ENCODE results near the gene AMMECR1. TPM values are rescaled to one million over a fixed set of nuclear protein-coding genes. Genes with fewer than 3 reads are reported as not detected.
A peak's percentile ranks its signal among the peaks of the same experiment; 100 is the strongest.

Gene AMMECR1
- total RNA-seq, 2 experiments from 2014 or later, result 7.8 to 7.9 TPM

DNA sequence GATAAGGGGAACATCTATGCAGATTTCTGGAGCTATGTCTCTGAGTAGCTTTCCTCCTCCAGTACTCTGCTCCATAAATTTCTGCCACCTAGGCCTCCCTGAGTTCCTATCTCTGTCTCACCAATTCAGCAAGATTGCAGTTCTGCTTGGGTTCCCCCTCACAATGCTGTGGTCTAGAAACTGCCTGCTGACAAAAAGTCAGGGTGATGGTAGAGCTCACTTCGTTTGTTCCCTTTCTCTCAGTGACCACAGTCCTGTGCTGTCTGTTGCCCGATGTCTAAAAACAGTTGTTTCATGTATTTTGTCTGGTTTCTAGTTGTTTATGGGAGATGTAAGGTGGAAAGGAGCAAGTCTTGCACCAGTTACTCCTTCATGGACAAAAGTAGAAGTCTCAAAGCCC, 41.1 kb downstream of the AMMECR1 start:
- H3K4me3 Mint-ChIP-seq, result no peak overlapping the region
- ATAC-seq (ENCODE audit: poor library complexity), result no peak
- CTCF ChIA-PET, result no interaction called here
- POLR2A ChIA-PET, result no interaction called here
- H3K4me1 Mint-ChIP-seq (ENCODE audit: low read depth), result peaks cover 31% of the 10 kb centered on the region
- Histone ChIP-seq H3K27me3 (ENCODE audit: control insufficient read depth in 1 of 2, insufficient read depth in 2 of 2, low read length in 2 of 2) (no peaks in the 10 kb centered on the region), H3K9me3 (ENCODE audit: control insufficient read depth in 1 of 2, insufficient read depth in 1 of 2, low read length in 2 of 2) (no peaks in the 10 kb centered on the region), H3K27ac (ENCODE audit: low read depth in 1 of 2, low read length in 2 of 2) (no peak overlapping the region), H3K4me1 (ENCODE audit: insufficient read depth, low read length) (no peaks in the 10 kb centered on the region), H3K36me3 (ENCODE audit: insufficient read depth, low read length) (no peaks in the 10 kb centered on the region), H3K4me3 (ENCODE audit: low read length) (no peak overlapping the region)
- H3K27ac Mint-ChIP-seq, result no peak overlapping the region
- no peak for TF ChIP-seq CTCF (IDR thresholded peaks at IDR 0.05)
- H3K9me3 Mint-ChIP-seq, result peaks cover 2% of the 10 kb centered on the region
- intact Hi-C loops (cut with DNase I, micrococcal nuclease), result loop anchor here in 1 of 2 experiments (10.0 kb wide), 1 partner anchor 62 kb away; no protein-coding TSS in a partner anchor
- H3K36me3 Mint-ChIP-seq (ENCODE audit: low read depth), result peaks cover 11% of the 10 kb centered on the region
- no peaks in the 10 kb centered on the region for H3K27me3 Mint-ChIP-seq
- no peak for DNase-seq

DNA sequence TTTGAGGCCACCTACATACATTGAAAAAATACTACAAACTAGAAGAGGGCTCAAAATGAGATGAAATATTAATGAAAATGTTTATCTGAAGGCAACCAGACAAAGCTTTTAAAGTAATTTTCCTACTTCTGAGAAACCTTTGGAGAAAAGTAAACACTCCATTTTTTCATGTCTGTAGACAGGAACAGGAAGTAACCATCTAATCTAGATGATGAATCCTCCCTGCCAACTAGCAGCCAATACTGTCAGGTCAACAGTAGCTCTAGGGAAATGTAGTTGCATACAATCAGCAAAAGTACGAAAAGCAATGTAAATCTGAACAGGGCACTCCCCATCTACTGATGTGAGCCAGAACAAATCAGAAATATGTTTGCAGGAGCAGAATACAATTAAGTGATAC, 49.0 kb downstream of the AMMECR1 start:
- ChIA-PET POLR2A (interaction anchor here (0.6 to 2.0 kb wide), 2 partner anchors 33 to 39 kb away, joined by 3 to 7 read pairs; no protein-coding TSS in a partner anchor), CTCF (interaction anchor here (1.3 kb wide), 1 partner anchor 49 kb away, joined by 3 read pairs; the partner anchor contains the start of gene AMMECR1)
- H3K27ac ChIP-seq (ENCODE audit: low read depth in 1 of 2, low read length in 2 of 2), result peak overlapping the region in 1 of 2 donors; percentile 29
- Mint-ChIP-seq H3K36me3 (ENCODE audit: low read depth) (no peaks in the 10 kb centered on the region), H3K27me3 (no peaks in the 10 kb centered on the region), H3K27ac (peak overlapping the region; percentile 84), H3K4me3 (peak overlapping the region; percentile 31), H3K9me3 (no peaks in the 10 kb centered on the region), H3K4me1 (ENCODE audit: low read depth) (peaks cover 59% of the 10 kb centered on the region)
- peaks cover 6% of the 10 kb centered on the region for H3K4me1 ChIP-seq (ENCODE audit: insufficient read depth, low read length)
- ATAC-seq (ENCODE audit: poor library complexity) (peak; percentile 56), DNase-seq (peak in 3 of 14 experiments; percentile 10 to 34 (median 17))
- H3K36me3 ChIP-seq (ENCODE audit: insufficient read depth, low read length), result peaks cover 3% of the 10 kb centered on the region
- H3K4me3 ChIP-seq (ENCODE audit: low read length), result no peak overlapping the region
- H3K9me3 ChIP-seq (ENCODE audit: control insufficient read depth in 1 of 2, insufficient read depth in 1 of 2, low read length in 2 of 2), result no peaks in the 10 kb centered on the region
- H3K27me3 ChIP-seq (ENCODE audit: control insufficient read depth in 1 of 2, insufficient read depth in 2 of 2, low read length in 2 of 2), result no peaks in the 10 kb centered on the region
- intact Hi-C loops (cut with DNase I, micrococcal nuclease), result loop anchor here in 1 of 2 experiments (5.0 kb wide), 1 partner anchor 43 kb away; no protein-coding TSS in a partner anchor
- TF ChIP-seq CTCF (IDR thresholded peaks at IDR 0.05), result no peak

GRCh38 chrX:110268395-110268794, 49.5 kb downstream of the AMMECR1 start:
- peak overlapping the region; percentile 28 for H3K4me3 Mint-ChIP-seq
- CTCF ChIA-PET, result no interaction called here
- no peaks in the 10 kb centered on the region for H3K9me3 Mint-ChIP-seq
- peak overlapping the region; percentile 84 for H3K27ac Mint-ChIP-seq
- H3K9me3 ChIP-seq (ENCODE audit: control insufficient read depth in 1 of 2, insufficient read depth in 1 of 2, low read length in 2 of 2), result no peaks in the 10 kb centered on the region
- H3K36me3 ChIP-seq (ENCODE audit: insufficient read depth, low read length), result peaks cover 3% of the 10 kb centered on the region
- peak overlapping the region in 1 of 2 donors; percentile 44 for H3K27ac ChIP-seq (ENCODE audit: low read depth in 1 of 2, low read length in 2 of 2)
- no peak for DNase-seq
- H3K27me3 ChIP-seq (ENCODE audit: control insufficient read depth in 1 of 2, insufficient read depth in 2 of 2, low read length in 2 of 2), result no peaks in the 10 kb centered on the region
- H3K4me1 ChIP-seq (ENCODE audit: insufficient read depth, low read length), result peaks cover 6% of the 10 kb centered on the region
- H3K4me3 ChIP-seq (ENCODE audit: low read length), result no peak overlapping the region
- POLR2A ChIA-PET, result interaction anchor here (1.4 kb wide), 1 partner anchor 39 kb away, joined by 3 read pairs; no protein-coding TSS in a partner anchor
- H3K27me3 Mint-ChIP-seq, result no peaks in the 10 kb centered on the region
- H3K4me1 Mint-ChIP-seq (ENCODE audit: low read depth), result peaks cover 55% of the 10 kb centered on the region
- intact Hi-C loops (cut with DNase I, micrococcal nuclease), result loop anchor here in 1 of 2 experiments (5.0 kb wide), 1 partner anchor 44 kb away; no protein-coding TSS in a partner anchor
- no peak for TF ChIP-seq CTCF (IDR thresholded peaks at IDR 0.05)
- peaks cover under 1% of the 10 kb centered on the region for H3K36me3 Mint-ChIP-seq (ENCODE audit: low read depth)
- no peak for ATAC-seq (ENCODE audit: poor library complexity)

All from CD4-positive, alpha-beta T cell (primary cell).